GM20000 (cell line): ENCODE measurements around the gene TRIM36.

Experiments used
- DNase-seq: peaks from one replicate; pipeline ENCODE4 v3.0.0; 2012; ENCODE audit warnings: low spot score
- TF ChIP-seq, protein P1 (sequence below): IDR thresholded peaks from 2 replicates; pipeline ENCODE4 v1.5.1; 2012; ENCODE audit warnings: mild to moderate bottlenecking, control low read depth; ENCODE audit errors: extremely low read depth, missing control alignments

TRIM36 gene

DNA sequence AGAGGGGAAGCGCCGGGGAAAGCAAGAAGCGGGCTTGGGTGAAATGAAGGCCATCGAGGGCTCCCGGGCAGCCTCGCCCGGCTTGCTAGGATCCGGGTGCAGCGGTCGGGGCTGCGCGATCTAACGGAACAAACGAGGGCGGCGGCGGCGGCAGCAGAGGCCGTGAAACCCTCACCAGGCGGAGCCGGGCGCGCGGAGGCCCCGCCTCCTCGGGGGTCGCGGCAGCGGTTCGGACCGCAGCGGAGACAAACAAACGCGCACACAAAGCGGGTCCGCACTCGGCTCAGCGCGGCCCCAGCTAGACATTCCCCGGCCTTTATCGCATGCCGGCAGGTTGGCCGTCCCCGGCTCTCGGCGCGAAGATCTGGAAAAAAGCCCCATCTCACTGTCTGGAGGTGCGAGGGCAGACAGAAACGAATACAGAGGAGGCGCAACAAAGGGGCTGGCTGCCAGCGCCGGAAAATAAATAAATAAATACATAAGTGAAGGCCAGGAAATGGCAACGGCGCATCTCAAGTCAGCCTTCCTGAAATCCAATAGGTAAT is 10.5 kb upstream of the TRIM36 start:
- TF ChIP-seq, protein P1, sequence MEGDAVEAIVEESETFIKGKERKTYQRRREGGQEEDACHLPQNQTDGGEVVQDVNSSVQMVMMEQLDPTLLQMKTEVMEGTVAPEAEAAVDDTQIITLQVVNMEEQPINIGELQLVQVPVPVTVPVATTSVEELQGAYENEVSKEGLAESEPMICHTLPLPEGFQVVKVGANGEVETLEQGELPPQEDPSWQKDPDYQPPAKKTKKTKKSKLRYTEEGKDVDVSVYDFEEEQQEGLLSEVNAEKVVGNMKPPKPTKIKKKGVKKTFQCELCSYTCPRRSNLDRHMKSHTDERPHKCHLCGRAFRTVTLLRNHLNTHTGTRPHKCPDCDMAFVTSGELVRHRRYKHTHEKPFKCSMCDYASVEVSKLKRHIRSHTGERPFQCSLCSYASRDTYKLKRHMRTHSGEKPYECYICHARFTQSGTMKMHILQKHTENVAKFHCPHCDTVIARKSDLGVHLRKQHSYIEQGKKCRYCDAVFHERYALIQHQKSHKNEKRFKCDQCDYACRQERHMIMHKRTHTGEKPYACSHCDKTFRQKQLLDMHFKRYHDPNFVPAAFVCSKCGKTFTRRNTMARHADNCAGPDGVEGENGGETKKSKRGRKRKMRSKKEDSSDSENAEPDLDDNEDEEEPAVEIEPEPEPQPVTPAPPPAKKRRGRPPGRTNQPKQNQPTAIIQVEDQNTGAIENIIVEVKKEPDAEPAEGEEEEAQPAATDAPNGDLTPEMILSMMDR: no peak
- peak; percentile 66 for DNase-seq

DNA sequence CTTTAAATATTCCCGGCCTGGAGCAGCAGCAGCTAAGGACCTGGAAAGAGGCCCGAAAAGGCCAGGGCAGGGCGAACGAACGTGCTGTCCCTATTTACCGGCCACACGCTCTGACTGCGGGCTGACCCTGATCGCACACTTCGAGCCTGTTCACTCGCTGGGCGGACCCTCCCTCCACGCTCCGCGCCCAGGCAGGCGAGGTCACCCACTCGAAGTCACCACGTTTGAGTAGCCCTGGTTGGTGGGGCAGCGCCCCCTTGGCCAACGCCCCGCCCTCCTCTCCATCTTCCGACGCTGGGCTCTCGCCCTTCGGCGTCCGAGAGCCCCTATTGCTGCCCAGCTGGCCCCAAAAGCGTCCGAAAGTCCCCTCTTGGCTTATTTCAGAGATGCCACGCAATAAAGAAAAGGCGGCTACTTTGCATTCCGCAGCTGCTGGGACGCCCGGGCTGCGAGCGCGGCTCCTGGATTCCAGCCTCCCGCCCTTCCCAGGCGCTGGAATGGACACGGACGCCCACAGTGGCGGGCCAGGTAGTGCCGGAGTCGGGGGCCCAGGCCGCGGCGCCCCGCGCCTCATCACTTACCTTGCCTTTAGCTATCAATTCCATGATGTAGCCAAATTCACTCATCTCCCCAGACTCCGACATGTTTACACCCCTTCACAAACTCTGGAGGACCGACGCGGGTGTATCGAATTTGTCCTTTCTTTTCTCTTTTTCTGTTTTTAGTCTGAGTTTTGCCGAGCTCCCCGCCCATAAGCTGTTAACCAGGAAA is 9.9 kb upstream of the TRIM36 start:
- TF ChIP-seq, protein P1: no peak
- DNase-seq: peak; percentile 56

DNA sequence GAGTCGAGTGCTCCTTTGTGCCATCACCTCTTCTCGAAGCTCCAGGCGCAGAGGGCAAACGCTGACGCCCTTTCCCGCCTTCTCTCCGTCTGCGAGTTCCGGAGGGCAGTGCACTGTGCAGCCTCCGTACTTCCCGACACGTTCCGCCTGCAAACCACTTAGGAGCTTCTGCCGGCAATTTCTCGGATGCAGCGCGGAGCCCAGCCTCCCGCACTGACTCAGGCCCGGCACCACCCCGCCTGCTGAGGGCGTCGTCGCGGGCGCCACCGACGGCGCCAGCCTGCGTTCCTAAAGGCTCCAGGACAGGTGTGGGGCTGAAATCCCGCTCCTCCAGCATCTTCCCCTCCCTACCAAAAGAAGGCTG is 9.3 kb upstream of the TRIM36 start:
- no peak for DNase-seq
- TF ChIP-seq, protein P1: no peak

DNA sequence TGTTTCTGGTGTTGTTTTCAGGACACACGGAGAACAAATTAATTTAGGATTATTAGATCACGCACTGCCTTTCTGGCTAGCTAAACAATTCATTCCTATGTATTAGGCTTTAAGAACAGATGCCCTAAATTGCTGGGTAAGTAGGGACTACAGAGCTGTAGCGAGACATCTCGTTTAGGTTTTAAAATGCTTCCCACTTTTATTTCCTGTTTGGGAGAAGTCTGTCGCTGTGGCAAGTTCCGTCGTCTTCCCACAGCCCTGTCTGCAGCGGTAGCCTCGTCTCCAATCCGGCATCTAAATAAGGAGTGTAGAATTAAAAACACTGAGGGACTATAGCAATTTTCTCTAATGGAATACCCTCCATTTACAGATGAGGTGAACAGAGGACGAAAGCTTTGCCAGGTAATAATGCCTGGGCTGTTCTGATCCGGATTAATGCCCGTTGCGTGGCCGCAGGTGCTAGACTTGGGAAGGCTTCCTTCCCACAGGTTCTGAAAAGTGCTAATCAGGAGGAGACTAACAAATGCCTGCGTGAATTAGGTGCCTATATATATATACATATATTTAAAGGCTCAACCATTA is 1.3 kb upstream of the TRIM36 start:
- DNase-seq: no peak
- TF ChIP-seq, protein P1: no peak

DNA sequence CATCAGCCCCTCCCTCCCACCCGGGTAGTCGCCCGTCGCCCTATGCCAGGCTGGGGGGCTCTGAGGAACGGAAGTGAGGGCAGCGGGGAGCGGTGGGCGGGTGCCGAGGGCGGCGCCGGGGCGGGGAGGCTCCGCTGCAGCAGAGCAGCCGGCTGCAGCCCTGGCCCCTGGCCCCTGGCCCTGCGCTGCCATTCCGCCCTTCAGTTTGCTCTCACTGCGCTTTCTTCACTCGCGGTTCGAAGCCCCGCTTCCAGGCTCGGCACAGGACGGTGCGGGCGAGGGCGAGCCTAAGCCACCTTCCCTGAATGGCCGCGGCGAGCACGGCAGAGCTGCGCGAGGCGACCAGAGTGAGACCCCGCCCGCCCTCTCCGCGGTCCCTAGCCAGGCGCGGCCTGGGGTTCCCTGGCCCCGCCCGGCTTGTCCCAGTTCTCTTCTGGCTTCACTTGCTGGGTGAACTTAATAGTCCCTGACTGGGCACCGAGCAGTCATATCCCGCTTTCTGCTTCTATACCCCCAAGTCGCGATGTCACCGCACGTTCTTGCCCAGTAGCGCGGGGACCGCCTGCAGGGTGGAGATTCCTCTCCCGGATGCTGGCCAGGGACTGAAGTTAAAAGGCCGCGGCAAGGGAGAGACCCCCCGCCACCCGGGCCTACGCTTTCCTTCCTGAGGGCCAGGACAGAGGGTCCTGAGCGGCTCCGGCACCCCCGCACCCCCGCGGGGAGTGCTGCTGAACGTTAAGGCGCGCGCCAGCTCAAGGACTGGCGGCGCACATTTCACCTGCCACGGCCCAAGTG is 623 bp upstream of the TRIM36 start:
- no peak for DNase-seq

DNA sequence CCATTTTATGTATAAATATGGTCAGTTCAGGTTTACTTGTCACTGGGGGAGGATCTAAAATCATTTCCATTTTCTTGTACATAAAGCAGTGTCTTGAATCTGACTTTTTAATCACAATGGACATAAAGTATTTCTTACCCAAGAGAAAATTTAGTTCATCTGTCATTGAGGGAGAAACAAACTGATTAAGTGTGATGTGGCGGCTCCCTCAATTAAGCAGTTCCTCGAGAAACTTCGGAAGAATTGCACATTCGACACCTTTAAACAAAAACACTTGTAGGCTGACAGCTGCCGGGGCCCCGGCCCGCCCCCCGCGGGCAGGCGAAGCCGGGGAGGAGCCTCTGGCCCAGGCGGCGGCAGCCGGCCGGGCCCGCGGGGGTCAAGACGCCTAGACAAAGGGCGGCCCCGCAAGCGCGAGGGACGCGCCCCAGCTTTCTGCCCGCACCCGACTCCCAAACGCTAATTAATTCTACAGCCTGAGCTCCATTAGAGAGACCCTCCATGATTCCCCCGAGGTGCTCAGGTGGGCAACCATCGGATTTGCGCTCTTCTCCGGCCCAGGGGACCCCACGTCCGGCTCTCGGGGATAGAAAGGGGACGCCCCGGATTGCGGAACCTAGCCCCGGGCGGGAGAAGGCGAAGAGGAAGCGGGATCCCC is 750 bp downstream of the TRIM36 start:
- peak; percentile 33 for DNase-seq
- TF ChIP-seq, protein P1: no peak

More for the DNA sequence above, 623 bp upstream of the TRIM36 start:
- TF ChIP-seq, protein P1: no peak
